Breast epithelium (tissue), 4 donors: ENCODE results near the gene NBDY. TPM values are rescaled to one million over a fixed set of nuclear protein-coding genes. Genes with fewer than 3 reads are reported as not detected.

Source experiments
- DNase-seq, 2 donors: peaks; one replicate each; pipeline ENCODE4 v3.0.0-alpha.2; 2019; ENCODE audit warnings: low spot score in 2 of 2
- H3K27ac ChIP-seq, 2 donors: fragments of 200-600 bp; sonication (generic) in 1 of 2; one replicate each; pipeline ENCODE4 v1.5.1; 2016 to 2019; ENCODE audit warnings: mild to moderate bottlenecking in 1 of 2
- H3K27me3 ChIP-seq, 2 donors: fragments of 200-600 bp; sonication (generic) in 1 of 2; one replicate each; pipeline versions ENCODE4 v1.5.1 to v1.6.0; 2017 to 2019; ENCODE audit warnings: control low read depth in 1 of 2, mild to moderate bottlenecking in 1 of 2
- H3K36me3 ChIP-seq: fragments of 200-600 bp; one replicate; pipeline ENCODE4 v1.5.1; 2019
- H3K4me1 ChIP-seq, 2 donors: fragments of 200-600 bp; sonication (generic); one replicate each; pipeline ENCODE4 v1.5.1; 2016 to 2019; ENCODE audit warnings: control low read depth in 1 of 2
- H3K4me3 ChIP-seq, 3 donors: fragments of 200-600 bp; sonication (generic); 1 replicate in 2 of 3; 2 replicates in 1 of 3; pipeline ENCODE4 v1.5.1; 2016 to 2019; ENCODE audit warnings: mild to moderate bottlenecking in 3 of 3, moderate library complexity in 2 of 3
- H3K9me3 ChIP-seq, 2 donors: fragments of 200-600 bp; sonication (generic) in 1 of 2; one replicate each; pipeline ENCODE4 v1.5.1; 2016 to 2019; ENCODE audit warnings: control low read depth in 1 of 2
- POLR2A ChIP-seq: fragments of 450-650 bp; IDR thresholded peaks from one replicate; pipeline ENCODE4 v1.6.1; 2016; ENCODE audit warnings: antibody characterized with exemption, mild to moderate bottlenecking, moderate library complexity
- POLR2AphosphoS5 ChIP-seq, 3 donors: sonication (generic); formaldehyde crosslinking; IDR thresholded peaks; one replicate each; pipeline ENCODE4 v1.6.1; 2017; ENCODE audit warnings: antibody characterized with exemption in 3 of 3
- intact Hi-C: fragments of 100-400 bp; cut with DNase I; formaldehyde crosslinking; loops from one replicate; pipeline ENCODE4 v1.15.1; 2023; ENCODE audit warnings: low total_unique reads
- total RNA-seq, 3 donors: library from RNA; depleted of rRNA; stranded (reverse); fragments of >200 nt; gene quantifications; one replicate each; pipeline ENCODE4 v1.1.0, GENCODE V29; 2016
- TF ChIP-seq, protein P1 (sequence below), 3 donors: fragments of 450-650 bp; IDR thresholded peaks; one replicate each; pipeline ENCODE4 v1.5.1; 2016 to 2017; ENCODE audit warnings: antibody characterized with exemption in 3 of 3, mild to moderate bottlenecking in 3 of 3, moderate library complexity in 3 of 3

NBDY gene
- total RNA-seq, 3 donors from 2014 or later, result 6.6 to 15.7 (median 14.5) TPM

DNA sequence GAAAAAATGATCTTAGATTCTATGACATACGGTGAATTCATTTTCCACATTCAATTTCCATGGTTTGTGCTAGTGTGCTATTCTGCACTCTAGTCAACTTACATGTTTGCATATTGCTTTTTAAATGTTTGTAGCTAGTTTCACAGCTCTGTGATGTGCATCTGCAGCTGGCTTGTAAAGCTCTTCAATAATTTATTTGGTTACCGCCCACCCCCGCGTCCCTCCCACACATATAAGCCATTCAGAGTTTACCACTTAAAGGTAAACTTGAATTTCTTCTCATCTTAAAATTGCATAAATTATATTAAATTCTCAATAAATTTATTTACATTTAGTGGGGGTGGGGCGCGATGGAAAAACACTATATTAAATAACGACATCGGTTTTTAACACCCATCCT, 291 bp upstream of the NBDY start:
- peak overlapping the region; percentile 77 to 86 for H3K27ac ChIP-seq
- H3K9me3 ChIP-seq, result peaks cover 0 to 5% of the 10 kb centered on the region in 2 donors
- peaks cover 0 to 31% of the 10 kb centered on the region in 2 donors for H3K27me3 ChIP-seq
- intact Hi-C loops, result no loop called here
- no peak for DNase-seq
- peak overlapping the region; percentile 53 to 71 (median 54) for H3K4me3 ChIP-seq
- no peaks in the 10 kb centered on the region for H3K4me1 ChIP-seq
- no peaks in the 10 kb centered on the region for H3K36me3 ChIP-seq
- TF ChIP-seq, protein P1, sequence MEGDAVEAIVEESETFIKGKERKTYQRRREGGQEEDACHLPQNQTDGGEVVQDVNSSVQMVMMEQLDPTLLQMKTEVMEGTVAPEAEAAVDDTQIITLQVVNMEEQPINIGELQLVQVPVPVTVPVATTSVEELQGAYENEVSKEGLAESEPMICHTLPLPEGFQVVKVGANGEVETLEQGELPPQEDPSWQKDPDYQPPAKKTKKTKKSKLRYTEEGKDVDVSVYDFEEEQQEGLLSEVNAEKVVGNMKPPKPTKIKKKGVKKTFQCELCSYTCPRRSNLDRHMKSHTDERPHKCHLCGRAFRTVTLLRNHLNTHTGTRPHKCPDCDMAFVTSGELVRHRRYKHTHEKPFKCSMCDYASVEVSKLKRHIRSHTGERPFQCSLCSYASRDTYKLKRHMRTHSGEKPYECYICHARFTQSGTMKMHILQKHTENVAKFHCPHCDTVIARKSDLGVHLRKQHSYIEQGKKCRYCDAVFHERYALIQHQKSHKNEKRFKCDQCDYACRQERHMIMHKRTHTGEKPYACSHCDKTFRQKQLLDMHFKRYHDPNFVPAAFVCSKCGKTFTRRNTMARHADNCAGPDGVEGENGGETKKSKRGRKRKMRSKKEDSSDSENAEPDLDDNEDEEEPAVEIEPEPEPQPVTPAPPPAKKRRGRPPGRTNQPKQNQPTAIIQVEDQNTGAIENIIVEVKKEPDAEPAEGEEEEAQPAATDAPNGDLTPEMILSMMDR (IDR thresholded peaks at IDR 0.05), result no peak

DNA sequence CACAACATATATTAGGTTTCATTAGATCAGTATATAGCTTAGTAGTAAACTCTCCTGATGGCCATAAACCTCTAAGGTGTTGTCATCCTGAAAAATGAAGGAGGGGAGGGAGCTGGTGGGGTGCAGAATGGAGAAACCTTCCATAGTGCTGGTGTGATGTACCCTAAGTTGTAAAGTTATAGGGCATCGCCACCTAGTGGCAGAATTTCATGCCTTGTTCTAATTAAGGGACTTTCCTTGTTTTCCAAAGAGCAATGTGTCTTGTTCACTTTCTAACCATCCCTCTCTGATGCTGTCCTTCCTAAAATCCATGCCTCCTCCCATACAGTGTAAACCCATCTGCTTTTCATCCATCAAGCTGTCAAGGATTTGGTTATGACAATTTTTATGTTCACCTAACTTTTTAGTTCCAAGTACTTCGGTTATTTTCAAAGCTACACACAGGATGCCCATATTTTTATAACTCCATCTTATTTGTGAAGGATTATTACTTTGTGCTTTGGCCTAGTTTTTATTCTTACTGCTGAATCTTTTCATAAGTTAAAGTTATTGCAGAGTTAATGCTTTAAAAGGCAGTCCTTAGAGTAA, 4.5 kb downstream of the NBDY start:
- Histone ChIP-seq H3K27ac (no peak overlapping the region), H3K27me3 (peaks cover 0 to 30% of the 10 kb centered on the region in 2 donors), H3K4me3 (no peak overlapping the region), H3K9me3 (no peaks in the 10 kb centered on the region), H3K36me3 (no peaks in the 10 kb centered on the region), H3K4me1 (no peaks in the 10 kb centered on the region)
- DNase-seq, result peak in 1 of 2 donors; percentile 47
- no peak for TF ChIP-seq POLR2A
- TF ChIP-seq POLR2AphosphoS5 (IDR thresholded peaks at IDR 0.05), result no peak
- TF ChIP-seq, protein P1 (IDR thresholded peaks at IDR 0.05), result peak in 2 of 3 donors; percentile 22 to 44
- intact Hi-C loops, result no loop called here

DNA sequence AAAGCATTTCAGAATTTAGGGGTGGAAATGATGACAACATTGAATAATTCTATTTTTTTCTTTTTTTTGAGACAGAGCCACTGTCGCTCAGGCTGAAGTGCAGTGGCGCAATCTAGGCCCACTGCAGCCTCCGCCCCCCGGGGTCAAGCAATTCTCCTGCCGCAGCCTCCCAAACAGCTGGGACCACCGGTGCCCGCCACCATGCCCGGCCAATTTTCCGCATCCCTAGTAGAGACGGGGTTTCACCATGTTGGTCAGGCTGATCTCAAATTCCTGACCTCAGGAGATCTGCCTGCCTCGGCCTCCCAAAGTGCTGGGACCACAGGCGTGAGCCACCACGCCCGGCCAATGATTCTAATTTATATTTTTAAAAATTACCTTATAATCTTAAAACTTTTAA, 7.2 kb downstream of the NBDY start:
- H3K4me1 ChIP-seq, result no peaks in the 10 kb centered on the region
- TF ChIP-seq, protein P1 (IDR thresholded peaks at IDR 0.05), result no peak
- no peak for TF ChIP-seq POLR2AphosphoS5 (IDR thresholded peaks at IDR 0.05)
- no peak for TF ChIP-seq POLR2A
- no peak overlapping the region for H3K27ac ChIP-seq
- H3K36me3 ChIP-seq, result no peaks in the 10 kb centered on the region
- peaks cover 0 to 36% of the 10 kb centered on the region in 2 donors for H3K27me3 ChIP-seq
- DNase-seq, result no peak
- intact Hi-C loops, result no loop called here
- H3K4me3 ChIP-seq, result no peak overlapping the region
- H3K9me3 ChIP-seq, result no peaks in the 10 kb centered on the region

DNA sequence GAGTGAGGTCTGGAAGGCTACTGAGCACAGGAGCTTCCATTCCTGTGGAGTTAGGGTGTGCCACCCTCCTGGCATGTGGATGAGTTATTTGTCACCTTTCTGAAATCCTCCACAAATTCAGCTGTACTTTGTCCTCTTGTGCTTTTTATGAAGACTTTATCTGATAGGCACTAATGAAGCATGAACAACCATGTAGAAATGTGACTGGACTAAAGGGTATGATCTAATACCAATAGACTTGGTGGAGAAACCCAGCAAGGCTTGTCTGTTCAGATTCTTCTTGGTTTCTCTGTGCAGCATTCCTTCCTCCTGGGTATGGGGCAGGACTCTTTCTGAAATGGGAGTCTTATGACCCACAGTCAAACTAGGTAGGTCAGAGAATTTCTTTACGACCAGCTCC, 9.6 kb downstream of the NBDY start:
- intact Hi-C loops, result no loop called here
- no peaks in the 10 kb centered on the region for H3K4me1 ChIP-seq
- H3K36me3 ChIP-seq, result no peaks in the 10 kb centered on the region
- no peak overlapping the region for H3K4me3 ChIP-seq
- TF ChIP-seq, protein P1 (IDR thresholded peaks at IDR 0.05), result no peak
- no peak for TF ChIP-seq POLR2AphosphoS5 (IDR thresholded peaks at IDR 0.05)
- TF ChIP-seq POLR2A, result no peak
- H3K9me3 ChIP-seq, result peaks cover 0 to 15% of the 10 kb centered on the region in 2 donors
- H3K27ac ChIP-seq, result no peak overlapping the region
- DNase-seq, result no peak
- peaks cover 0 to 49% of the 10 kb centered on the region in 2 donors for H3K27me3 ChIP-seq

DNA sequence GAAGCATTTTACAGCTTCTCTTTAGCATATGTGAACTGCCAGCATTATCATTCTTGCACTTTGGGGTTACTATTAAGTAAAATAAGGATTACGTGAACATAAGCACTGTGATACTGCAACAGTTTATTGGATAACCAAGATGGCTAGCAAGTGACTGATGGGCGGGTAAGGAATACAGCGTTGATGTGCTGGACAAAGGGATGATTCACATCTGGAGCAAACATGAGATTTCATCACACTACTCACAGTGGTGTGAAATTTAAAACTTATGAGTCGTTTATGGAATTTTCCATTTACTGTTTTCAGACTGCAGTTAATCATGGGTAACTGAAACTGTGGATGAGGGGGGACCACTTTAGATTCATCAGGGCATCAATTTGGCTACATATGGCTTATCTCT, 16.0 kb downstream of the NBDY start:
- DNase-seq, result no peak
- intact Hi-C loops, result no loop called here
- H3K4me3 ChIP-seq, result no peak overlapping the region
- no peaks in the 10 kb centered on the region for H3K4me1 ChIP-seq
- H3K27ac ChIP-seq, result no peak overlapping the region
- H3K9me3 ChIP-seq, result peaks cover 0 to 15% of the 10 kb centered on the region in 2 donors
- H3K27me3 ChIP-seq, result peaks cover 0 to 39% of the 10 kb centered on the region in 2 donors
- H3K36me3 ChIP-seq, result no peaks in the 10 kb centered on the region
- TF ChIP-seq, protein P1 (IDR thresholded peaks at IDR 0.05), result no peak
- no peak for TF ChIP-seq POLR2AphosphoS5 (IDR thresholded peaks at IDR 0.05)
